ENCODE data around the gene TRIM38.

DNA sequence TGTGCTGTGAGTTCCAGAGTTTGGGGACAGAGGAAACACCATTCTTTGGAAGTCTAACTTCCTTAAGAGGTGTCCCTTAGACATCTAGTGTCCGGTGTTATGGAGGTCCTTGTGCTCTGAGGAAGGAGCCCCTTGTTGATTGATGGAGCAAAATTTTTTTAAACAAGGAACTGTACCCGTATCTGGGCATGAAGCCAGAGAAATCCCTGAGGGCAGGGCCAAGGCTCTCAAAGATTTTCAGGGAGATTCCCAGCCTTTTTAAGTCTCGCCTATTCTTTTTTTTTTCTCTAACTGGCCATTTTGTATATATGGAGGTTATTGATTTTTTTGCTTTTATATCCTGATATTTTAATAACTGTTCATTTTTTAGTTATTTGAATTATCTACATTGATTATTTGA lies 45.9 kb downstream of the TRIM38 start:
- TF ChIP-seq, protein P1, sequence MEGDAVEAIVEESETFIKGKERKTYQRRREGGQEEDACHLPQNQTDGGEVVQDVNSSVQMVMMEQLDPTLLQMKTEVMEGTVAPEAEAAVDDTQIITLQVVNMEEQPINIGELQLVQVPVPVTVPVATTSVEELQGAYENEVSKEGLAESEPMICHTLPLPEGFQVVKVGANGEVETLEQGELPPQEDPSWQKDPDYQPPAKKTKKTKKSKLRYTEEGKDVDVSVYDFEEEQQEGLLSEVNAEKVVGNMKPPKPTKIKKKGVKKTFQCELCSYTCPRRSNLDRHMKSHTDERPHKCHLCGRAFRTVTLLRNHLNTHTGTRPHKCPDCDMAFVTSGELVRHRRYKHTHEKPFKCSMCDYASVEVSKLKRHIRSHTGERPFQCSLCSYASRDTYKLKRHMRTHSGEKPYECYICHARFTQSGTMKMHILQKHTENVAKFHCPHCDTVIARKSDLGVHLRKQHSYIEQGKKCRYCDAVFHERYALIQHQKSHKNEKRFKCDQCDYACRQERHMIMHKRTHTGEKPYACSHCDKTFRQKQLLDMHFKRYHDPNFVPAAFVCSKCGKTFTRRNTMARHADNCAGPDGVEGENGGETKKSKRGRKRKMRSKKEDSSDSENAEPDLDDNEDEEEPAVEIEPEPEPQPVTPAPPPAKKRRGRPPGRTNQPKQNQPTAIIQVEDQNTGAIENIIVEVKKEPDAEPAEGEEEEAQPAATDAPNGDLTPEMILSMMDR (IDR thresholded peaks at IDR 0.05): no peak
- no peak for TF ChIP-seq POLR2A (IDR thresholded peaks at IDR 0.05)

Data from body of pancreas (tissue), 4 donors.